Type B pancreatic cell (in vitro differentiated cells): Measurements from ENCODE around the gene R3HDM2. TPM values are rescaled to one million over a fixed set of nuclear protein-coding genes. Genes with fewer than 3 reads are reported as not detected.

Experiments
- DNase-seq: peaks from one replicate; pipeline ENCODE4 v3.0.0; 2021; ENCODE audit warnings: mixed read lengths; ENCODE audit not compliant: unreplicated experiment; ENCODE audit errors: extremely low spot score
- H3K27ac Mint-ChIP-seq: 2 replicates; pipeline ENCODE4 v1.8.0; 2021; ENCODE audit warnings: mild to moderate bottlenecking, mixed read lengths
- H3K27me3 Mint-ChIP-seq: 2 replicates; pipeline ENCODE4 v1.8.0; 2021; ENCODE audit warnings: mixed read lengths
- H3K36me3 Mint-ChIP-seq: 2 replicates; pipeline ENCODE4 v1.8.0; 2021; ENCODE audit warnings: mixed read lengths
- H3K4me1 Mint-ChIP-seq: one replicate; pipeline ENCODE4 v1.8.0; 2021; ENCODE audit warnings: mixed read lengths; ENCODE audit not compliant: unreplicated experiment
- H3K4me3 Mint-ChIP-seq: 2 replicates; pipeline ENCODE4 v1.8.0; 2021; ENCODE audit warnings: mild to moderate bottlenecking, mixed read lengths
- H3K9me3 Mint-ChIP-seq: 2 replicates; pipeline ENCODE4 v1.8.0; 2021; ENCODE audit warnings: mixed read lengths
- total RNA-seq: library from RNA; stranded (reverse); gene quantifications from 2 replicates; pipeline ENCODE4 v1.2.1, GENCODE V29; 2021; ENCODE audit warnings: low replicate concordance
- TF ChIP-seq, protein P1 (sequence below): fragments of 200-600 bp; sonication (generic); conservative IDR thresholded peaks from 2 replicates; pipeline ENCODE4 v1.5.0; 2021; ENCODE audit warnings: antibody characterized with exemption, mild to moderate bottlenecking

R3HDM2 gene
- total RNA-seq, 1 donor from 2014 or later: 59.0 TPM

DNA sequence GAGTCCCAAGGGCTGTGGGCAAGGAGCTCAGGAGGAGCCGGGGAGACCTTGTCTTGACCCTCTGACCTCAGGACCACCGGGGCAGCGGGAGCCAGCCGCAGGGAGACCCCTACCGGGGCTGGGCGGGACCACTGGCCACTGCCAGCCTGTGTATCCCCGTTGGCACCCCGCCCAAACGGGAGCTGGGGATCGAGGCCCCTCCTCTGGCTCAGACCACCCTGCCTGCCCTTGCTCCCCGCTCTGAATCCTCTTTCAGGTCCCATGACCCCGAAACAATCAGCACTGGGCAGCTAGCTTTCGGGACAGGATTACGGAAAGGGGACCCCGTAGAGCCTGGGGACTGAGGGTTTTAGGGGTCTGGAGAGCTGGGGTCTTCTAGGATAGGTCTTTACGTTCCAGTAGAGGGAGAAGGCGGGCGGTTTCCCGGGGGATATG is 30.0 kb upstream of the R3HDM2 start:
- TF ChIP-seq, protein P1, sequence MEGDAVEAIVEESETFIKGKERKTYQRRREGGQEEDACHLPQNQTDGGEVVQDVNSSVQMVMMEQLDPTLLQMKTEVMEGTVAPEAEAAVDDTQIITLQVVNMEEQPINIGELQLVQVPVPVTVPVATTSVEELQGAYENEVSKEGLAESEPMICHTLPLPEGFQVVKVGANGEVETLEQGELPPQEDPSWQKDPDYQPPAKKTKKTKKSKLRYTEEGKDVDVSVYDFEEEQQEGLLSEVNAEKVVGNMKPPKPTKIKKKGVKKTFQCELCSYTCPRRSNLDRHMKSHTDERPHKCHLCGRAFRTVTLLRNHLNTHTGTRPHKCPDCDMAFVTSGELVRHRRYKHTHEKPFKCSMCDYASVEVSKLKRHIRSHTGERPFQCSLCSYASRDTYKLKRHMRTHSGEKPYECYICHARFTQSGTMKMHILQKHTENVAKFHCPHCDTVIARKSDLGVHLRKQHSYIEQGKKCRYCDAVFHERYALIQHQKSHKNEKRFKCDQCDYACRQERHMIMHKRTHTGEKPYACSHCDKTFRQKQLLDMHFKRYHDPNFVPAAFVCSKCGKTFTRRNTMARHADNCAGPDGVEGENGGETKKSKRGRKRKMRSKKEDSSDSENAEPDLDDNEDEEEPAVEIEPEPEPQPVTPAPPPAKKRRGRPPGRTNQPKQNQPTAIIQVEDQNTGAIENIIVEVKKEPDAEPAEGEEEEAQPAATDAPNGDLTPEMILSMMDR: peak; percentile 26
- no peak for DNase-seq
- peak overlapping the region; percentile 93 for H3K4me3 Mint-ChIP-seq
- H3K27ac Mint-ChIP-seq: peak overlapping the region; percentile 90
- no peaks in the 10 kb centered on the region for H3K36me3 Mint-ChIP-seq
- peaks cover 26% of the 10 kb centered on the region for H3K4me1 Mint-ChIP-seq
- peaks cover 23% of the 10 kb centered on the region for H3K27me3 Mint-ChIP-seq
- H3K9me3 Mint-ChIP-seq: no peaks in the 10 kb centered on the region

DNA sequence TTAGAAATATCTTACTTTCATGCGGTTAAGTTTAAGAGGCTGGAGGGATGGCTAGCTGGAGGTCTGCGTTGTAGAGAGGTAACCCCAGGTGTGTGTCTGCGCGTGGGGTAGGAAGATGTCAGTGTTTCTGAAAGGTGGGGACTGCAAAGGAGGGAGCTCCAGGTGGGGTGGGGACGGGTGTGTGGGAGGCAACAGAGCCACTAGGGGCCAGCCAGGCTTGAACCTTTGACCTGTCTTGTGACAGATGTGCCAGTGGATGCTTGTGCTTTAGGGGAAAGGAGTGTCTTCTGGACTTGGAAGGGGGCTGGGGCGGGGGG is 29.6 kb upstream of the R3HDM2 start:
- peaks cover 19% of the 10 kb centered on the region for H3K27me3 Mint-ChIP-seq
- H3K36me3 Mint-ChIP-seq: no peaks in the 10 kb centered on the region
- H3K9me3 Mint-ChIP-seq: no peaks in the 10 kb centered on the region
- H3K4me1 Mint-ChIP-seq: peaks cover 26% of the 10 kb centered on the region
- peak overlapping the region; percentile 89 for H3K27ac Mint-ChIP-seq
- TF ChIP-seq, protein P1: no peak
- peak overlapping the region; percentile 93 for H3K4me3 Mint-ChIP-seq
- DNase-seq: no peak

DNA sequence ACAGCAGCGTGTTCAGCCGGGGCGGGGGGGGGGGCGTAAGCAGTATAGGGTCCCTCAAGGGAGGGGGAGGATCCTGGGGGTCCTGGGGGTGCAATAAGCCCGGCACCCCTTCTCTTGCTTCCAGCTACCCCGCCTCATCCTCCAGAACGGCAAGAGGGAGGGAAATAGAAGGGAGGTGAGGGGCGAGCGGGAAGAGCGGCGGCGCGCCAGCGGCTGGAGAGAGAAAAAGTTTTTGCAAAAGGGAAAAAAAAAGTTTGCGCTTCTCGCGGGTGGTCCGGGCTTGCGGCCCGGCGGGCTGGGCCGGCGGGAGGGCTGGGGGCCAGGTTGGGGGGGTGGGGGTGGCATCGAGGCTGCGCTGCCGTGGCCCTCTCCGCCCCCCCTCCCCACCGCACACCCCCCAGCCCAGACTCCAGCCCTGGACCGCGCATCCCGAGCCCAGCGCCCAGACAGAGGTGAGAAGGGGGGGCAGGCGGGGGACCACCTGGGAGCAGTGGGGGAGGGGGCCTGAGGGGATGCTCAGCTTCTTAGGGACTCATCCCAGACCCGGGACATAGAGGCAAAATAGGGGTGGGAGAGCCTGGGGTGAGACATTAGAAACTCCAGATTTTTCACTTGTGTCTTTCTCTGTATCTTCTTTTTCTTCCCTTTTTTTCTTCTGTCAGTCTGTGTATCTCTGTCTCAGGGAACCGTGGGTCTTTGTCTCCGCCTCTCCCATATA is 29.1 kb upstream of the R3HDM2 start, which contains the start of gene GLI1:
Gene GLI1 (plus strand): TSS at position 36 of the 718 bp plus-strand sequence. CDS start 3,907 bp downstream, outside the sequence.
- no peak for DNase-seq
- TF ChIP-seq, protein P1: no peak
- Mint-ChIP-seq H3K36me3 (no peaks in the 10 kb centered on the region), H3K27me3 (peaks cover 19% of the 10 kb centered on the region), H3K4me1 (peaks cover 26% of the 10 kb centered on the region), H3K4me3 (peak within 1 kb of the TSS; percentile 99), H3K9me3 (no peaks in the 10 kb centered on the region), H3K27ac (peak within 1 kb of the TSS; percentile 94)

DNA sequence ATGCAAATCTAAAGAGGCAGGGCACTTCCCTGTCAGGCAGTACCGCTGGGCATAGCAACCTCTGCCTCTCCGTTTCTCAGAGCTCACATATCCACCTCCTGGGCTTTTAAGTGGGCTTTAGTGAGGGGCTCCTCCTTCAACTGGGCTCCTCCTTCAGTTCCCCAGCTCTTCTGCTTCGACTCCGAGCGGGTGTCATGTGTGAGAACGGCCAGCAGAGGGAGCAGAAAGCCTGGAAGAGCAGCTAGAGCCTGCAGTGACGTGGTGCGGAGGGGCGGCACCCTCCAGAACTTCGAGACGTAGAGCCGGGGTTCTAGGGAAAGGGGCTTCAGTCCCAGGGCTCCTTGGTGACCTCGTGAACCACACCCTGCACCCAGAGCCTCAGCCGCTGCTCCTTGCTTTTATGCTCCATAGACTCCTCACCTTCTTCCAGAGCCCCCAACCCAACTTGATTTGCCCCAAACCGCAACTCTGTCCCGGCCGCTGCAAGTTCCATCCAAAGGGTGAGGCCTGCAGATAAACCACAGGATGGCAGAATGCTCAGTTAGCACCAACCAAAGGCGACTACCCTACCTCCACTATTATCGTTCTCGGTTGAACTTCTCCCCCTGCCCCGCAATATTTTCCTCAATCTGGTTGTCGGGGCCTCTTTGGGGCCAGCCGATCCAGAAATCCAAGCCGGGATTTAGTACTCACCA is 28.4 kb upstream of the R3HDM2 start:
- Mint-ChIP-seq H3K27me3 (peaks cover 19% of the 10 kb centered on the region), H3K27ac (peak overlapping the region; percentile 94), H3K36me3 (no peaks in the 10 kb centered on the region), H3K9me3 (no peaks in the 10 kb centered on the region), H3K4me3 (peak overlapping the region; percentile 99), H3K4me1 (peaks cover 26% of the 10 kb centered on the region)
- peak; percentile 95 for DNase-seq
- TF ChIP-seq, protein P1: peak; percentile 93

DNA sequence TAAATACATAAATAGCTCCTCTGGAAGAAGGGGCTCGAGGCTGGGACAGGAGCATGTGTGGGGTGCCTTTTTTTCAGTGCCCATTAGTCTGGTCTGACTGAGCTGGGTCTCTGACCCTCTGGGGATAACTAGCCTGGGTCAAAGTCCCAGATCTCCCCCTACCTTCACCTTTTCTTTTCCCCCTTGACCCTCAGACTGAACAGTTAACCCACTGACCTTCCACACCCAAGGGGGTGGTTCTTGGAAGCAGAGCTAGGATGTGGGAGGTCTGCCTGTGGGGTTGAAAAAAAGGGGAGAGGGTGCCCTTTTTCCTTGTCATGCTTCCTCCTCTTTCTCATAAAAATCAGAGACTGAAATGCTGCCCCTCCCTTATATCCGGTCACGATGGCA is 27.8 kb upstream of the R3HDM2 start:
- peaks cover 19% of the 10 kb centered on the region for H3K27me3 Mint-ChIP-seq
- peak overlapping the region; percentile 94 for H3K27ac Mint-ChIP-seq
- no peaks in the 10 kb centered on the region for H3K9me3 Mint-ChIP-seq
- peak overlapping the region; percentile 99 for H3K4me3 Mint-ChIP-seq
- TF ChIP-seq, protein P1: no peak
- no peaks in the 10 kb centered on the region for H3K36me3 Mint-ChIP-seq
- no peak for DNase-seq
- H3K4me1 Mint-ChIP-seq: peaks cover 26% of the 10 kb centered on the region
